Measurements from ENCODE around the gene TBC1D3K.

- TF ChIP-seq, protein P1, sequence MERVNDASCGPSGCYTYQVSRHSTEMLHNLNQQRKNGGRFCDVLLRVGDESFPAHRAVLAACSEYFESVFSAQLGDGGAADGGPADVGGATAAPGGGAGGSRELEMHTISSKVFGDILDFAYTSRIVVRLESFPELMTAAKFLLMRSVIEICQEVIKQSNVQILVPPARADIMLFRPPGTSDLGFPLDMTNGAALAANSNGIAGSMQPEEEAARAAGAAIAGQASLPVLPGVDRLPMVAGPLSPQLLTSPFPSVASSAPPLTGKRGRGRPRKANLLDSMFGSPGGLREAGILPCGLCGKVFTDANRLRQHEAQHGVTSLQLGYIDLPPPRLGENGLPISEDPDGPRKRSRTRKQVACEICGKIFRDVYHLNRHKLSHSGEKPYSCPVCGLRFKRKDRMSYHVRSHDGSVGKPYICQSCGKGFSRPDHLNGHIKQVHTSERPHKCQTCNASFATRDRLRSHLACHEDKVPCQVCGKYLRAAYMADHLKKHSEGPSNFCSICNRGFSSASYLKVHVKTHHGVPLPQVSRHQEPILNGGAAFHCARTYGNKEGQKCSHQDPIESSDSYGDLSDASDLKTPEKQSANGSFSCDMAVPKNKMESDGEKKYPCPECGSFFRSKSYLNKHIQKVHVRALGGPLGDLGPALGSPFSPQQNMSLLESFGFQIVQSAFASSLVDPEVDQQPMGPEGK (CRISPR knock-in tag; IDR thresholded peaks at IDR 0.05; ENCODE audit: borderline replicate concordance): no peak
- TF ChIP-seq ZNF565 (CRISPR knock-in tag; conservative IDR thresholded peaks at IDR 0.05; ENCODE audit: low read depth): no peak
- no peak for TF ChIP-seq ZNF8 (CRISPR knock-in tag; IDR thresholded peaks at IDR 0.05)
- no peak for TF ChIP-seq ZFP3 (CRISPR knock-in tag; IDR thresholded peaks at IDR 0.05)
- no peak for TF ChIP-seq ZC3H10 (CRISPR knock-in tag; IDR thresholded peaks at IDR 0.05)
- no peak for TF ChIP-seq RARB (CRISPR knock-in tag; IDR thresholded peaks at IDR 0.05)
- TF ChIP-seq SNAI2 (CRISPR knock-in tag; IDR thresholded peaks at IDR 0.05): no peak
These were observed 35.3 kb upstream of the TBC1D3K start for GRCh38 chr17:37888881-37889280.

All from SK-N-SH treated with all-trans-retinoic acid at 6 μM for 48 hours (cell line).